ENCODE results near the gene INSC.

INSC gene

GRCh38 chr11:15144347-15144746 is 29.6 kb downstream of the INSC start:
- no peak for FAIRE-seq

DNA sequence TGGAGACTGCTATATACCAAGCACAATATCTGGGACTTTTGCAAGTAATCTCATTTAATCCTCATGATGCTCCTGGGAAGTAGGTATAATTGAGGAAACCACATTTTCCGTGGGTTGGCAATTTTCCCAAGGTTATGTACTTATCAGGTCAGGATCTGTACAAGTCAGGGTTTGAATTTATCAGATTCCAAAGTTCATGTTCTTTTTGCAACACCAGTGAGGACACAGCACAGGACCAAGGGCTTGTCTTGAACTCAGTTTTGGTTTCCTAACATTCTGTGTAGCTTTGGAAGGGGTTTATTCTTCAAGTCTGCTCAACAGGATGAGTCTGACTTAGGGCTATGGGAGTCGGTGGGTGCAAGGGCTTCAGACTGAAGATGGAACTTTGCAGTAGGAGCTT is 30.4 kb downstream of the INSC start:
- FAIRE-seq = no peak

More at GRCh38 chr11:15144347-15144746, 29.6 kb downstream of the INSC start:
- DNase-seq (ENCODE audit: extremely low spot score, insufficient read length, low read depth) = no peak

GRCh38 chr11:15145615-15146014 is 30.9 kb downstream of the INSC start:
- no peak for DNase-seq (ENCODE audit: extremely low spot score, insufficient read length, low read depth)
- no peak for FAIRE-seq

More for the DNA sequence above, 30.4 kb downstream of the INSC start:
- DNase-seq (ENCODE audit: extremely low spot score, insufficient read length, low read depth) = no peak

GRCh38 chr11:15146271-15147003 is 31.7 kb downstream of the INSC start:
- DNase-seq (ENCODE audit: extremely low spot score, insufficient read length, low read depth) (no peak), FAIRE-seq (no peak)

GRCh38 chr11:15148169-15148568 is 33.4 kb downstream of the INSC start:
- FAIRE-seq (no peak), DNase-seq (ENCODE audit: extremely low spot score, insufficient read length, low read depth) (no peak)

GRCh38 chr11:15149050-15149449 is 34.3 kb downstream of the INSC start:
- DNase-seq (ENCODE audit: extremely low spot score, insufficient read length, low read depth) (no peak), FAIRE-seq (no peak)

GRCh38 chr11:15150507-15150906 is 35.8 kb downstream of the INSC start:
- DNase-seq (ENCODE audit: extremely low spot score, insufficient read length, low read depth) (no peak), FAIRE-seq (no peak)

GRCh38 chr11:15153231-15153630 is 38.5 kb downstream of the INSC start:
- FAIRE-seq (no peak), DNase-seq (ENCODE audit: extremely low spot score, insufficient read length, low read depth) (no peak)

DNA sequence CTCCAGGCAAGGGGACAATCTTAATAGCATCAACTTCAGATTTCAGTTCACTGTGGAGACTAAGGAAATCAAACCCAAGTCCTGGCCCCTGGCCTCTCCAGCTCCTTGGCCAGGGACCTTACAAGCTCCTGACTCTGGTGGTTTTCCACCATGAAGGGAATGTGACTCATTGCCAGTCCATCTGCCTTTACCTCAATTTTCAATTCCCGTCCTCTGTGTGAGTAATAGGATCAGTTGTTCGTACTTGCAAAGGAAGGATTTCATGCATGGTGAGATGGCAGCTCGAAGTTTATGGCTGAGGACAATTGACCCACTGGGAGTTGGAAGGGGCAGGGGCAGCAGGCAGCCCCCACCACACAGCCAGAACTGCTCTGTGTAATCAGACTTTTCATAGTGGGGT is 42.5 kb downstream of the INSC start:
- FAIRE-seq (no peak), DNase-seq (ENCODE audit: extremely low spot score, insufficient read length, low read depth) (no peak)

DNA sequence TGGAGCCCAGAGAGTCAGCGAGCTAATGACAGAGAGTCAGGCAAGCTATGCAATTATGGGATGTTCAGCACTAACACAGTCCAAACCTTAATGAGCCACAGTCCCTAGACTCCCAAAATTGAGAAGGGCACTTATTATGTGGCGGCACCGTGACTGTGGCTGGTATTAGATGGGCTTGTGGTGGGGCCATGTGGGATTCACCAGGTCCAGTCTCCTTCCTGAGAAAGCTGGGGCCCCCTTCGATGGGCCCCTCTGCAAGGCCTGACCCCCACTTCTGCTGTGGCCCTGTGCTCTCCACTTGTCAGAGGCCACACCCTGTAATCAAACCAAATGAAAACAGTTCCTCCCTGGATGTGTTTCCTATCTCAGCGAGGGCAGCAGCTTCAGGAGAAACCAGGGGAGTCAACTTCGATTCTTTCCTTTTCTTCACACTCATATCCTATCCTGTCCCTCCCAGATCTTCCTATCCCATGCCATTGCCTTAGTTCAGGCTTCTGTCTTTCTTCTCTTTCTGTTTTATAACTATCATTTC is 42.9 kb downstream of the INSC start:
- DNase-seq (ENCODE audit: extremely low spot score, insufficient read length, low read depth) (no peak), FAIRE-seq (no peak)

DNA sequence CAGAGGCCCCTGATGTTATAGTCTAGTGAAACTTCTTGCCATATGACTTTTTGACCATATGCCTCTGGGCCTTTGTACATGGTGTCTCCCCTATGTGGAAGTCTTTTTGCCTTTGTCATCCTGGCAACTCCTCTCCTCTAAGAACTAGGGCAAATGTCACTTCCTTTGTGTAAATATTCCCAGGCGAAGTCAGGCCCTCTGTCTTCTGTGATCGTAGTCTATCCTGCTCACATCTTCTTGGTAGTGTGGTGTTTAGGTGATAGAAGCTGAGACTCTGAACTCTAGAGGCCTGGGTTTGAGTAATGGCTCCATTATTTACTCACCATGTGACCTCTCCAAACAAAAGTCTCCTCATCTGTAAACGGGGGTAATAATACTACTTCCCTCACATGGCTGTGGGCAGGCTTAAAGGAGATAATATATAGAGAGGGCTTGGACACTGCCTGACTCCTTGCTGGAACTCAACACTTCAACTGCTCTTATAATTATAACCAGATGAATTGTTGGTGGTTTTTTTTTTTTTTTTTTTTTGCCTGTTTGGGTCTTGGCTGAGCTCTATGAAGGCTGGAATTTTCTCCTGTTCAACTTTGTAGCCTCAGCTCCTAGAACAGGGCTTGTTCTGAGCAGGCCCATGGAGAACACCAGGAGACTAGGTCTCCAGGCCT is 43.8 kb downstream of the INSC start:
- FAIRE-seq (no peak), DNase-seq (ENCODE audit: extremely low spot score, insufficient read length, low read depth) (no peak)

- DNase-seq (ENCODE audit: extremely low spot score, insufficient read length, low read depth) = peak; percentile 4
- FAIRE-seq = peak; percentile 47
Observed at GRCh38 chr11:15159085-15159484, 44.4 kb downstream of the INSC start.

DNA sequence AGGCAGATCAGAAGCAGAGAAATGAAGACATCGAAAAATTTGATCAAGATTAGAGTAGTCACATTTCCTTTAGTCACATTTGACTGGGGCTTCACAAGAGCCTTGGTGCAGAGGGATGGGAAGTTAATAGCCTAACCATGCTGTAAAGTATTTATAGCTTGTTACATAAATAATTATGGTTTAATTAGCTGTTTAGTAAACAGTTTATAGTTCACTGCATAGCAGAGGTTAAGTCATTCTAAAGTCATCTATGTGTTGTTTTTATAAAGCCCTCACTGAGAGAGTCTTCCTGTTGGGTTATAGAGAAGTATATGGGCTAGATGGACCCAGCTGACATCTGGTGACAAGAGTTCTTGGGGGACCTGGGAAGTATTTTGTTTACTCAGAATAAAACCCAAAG is 47.1 kb downstream of the INSC start:
- FAIRE-seq (no peak), DNase-seq (ENCODE audit: extremely low spot score, insufficient read length, low read depth) (no peak)

DNA sequence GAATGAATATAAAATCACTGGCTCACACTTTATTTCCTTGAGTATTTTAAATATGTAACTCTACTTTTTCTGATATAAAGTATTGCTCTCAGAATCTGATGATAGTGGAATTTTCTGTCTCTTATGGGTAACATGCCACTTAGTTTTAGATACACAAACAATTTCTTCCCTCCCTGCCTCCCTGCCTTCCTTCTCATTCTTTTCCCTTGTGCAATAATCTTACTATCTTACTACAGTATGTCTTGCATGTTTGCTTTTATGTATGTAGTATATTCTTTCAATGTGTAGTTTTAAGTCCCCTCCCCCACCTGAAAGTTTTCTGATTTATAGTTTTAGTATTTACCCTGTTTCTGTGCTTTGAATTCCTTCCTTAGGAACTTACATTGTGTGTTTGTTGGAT is 48.4 kb downstream of the INSC start:
- no peak for FAIRE-seq
- DNase-seq (ENCODE audit: extremely low spot score, insufficient read length, low read depth) = no peak

- DNase-seq (ENCODE audit: extremely low spot score, insufficient read length, low read depth) (no peak), FAIRE-seq (no peak)
Observed at GRCh38 chr11:15166204-15166603, 51.5 kb downstream of the INSC start.

DNA sequence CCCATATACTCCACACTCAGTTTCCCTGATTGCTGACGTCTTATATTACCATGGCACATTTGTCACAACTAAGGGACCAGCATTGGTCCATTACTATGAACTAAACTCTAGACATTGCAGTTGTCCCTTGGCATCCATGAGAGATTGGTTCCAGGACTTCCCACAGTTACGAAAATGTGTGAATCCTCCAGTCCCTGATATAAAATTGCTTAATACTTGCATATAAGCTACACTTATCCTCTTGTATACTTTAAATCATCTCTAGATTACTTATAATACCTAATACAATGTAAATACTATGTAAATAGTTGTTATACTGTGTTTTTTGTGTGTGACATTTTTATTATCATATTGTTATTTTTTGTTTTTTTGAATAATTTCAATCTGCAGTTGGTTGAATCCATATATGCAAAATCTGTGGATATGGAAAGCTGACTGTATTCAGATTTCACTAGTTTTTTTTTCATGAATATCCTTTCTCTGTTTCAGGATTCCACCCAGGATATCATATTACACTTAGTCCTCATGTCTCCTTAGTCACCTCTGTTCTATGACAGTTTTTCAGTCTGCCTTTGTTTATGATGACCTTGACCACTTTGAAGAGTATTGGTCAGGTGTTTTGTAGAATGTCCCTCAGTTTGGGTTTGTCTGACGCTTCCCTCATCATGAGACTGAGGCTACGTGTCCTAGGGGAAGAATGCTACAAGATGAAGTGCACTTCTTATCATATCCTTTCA is 55.3 kb downstream of the INSC start:
- no peak for DNase-seq (ENCODE audit: extremely low spot score, insufficient read length, low read depth)
- FAIRE-seq = no peak

DNA sequence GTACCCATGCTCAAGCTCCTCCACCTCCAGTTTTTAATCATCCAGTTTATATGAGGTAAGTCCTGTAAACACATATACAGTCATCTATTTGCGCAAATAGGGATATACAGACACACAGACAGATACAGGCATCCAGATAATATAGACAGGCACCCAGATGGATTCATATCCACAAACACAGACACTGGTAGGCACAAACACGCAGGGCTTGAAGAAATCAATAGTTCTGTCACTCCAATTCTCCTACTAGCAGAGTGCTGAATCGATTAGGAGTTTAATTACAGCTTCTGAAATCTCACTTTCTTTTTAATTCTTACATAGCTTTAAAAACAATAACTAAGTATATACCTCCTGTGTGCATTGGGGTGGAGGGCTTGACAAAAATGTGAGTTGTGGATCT is 56.0 kb downstream of the INSC start:
- DNase-seq (ENCODE audit: extremely low spot score, insufficient read length, low read depth) = no peak
- no peak for FAIRE-seq

GRCh38 chr11:15171956-15172355 is 57.2 kb downstream of the INSC start:
- FAIRE-seq (no peak), DNase-seq (ENCODE audit: extremely low spot score, insufficient read length, low read depth) (no peak)

DNA sequence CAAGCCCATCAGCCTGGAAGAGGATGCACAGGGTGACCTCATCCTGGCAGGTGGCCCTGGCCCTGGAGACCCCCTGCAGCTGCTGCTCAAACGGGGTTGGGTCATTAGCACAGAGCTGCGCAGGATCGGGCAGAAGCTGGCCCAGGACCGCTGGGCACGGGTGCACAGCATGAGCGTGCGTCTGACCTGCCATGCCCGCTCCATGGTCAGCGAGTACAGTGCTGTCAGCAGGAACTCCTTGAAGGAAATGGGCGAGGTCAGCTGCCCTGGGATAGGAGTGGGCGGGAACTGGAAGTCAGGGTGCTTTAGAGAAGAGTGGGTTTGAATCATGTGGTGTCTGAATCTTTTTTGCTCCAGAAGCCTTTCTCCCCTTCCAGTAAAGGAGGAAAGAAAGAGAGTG is 61.1 kb downstream of the INSC start:
- no peak for DNase-seq (ENCODE audit: extremely low spot score, insufficient read length, low read depth)
- FAIRE-seq = no peak

GRCh38 chr11:15176646-15177163 is 62.0 kb downstream of the INSC start:
- FAIRE-seq = no peak
- no peak for DNase-seq (ENCODE audit: extremely low spot score, insufficient read length, low read depth)

DNA sequence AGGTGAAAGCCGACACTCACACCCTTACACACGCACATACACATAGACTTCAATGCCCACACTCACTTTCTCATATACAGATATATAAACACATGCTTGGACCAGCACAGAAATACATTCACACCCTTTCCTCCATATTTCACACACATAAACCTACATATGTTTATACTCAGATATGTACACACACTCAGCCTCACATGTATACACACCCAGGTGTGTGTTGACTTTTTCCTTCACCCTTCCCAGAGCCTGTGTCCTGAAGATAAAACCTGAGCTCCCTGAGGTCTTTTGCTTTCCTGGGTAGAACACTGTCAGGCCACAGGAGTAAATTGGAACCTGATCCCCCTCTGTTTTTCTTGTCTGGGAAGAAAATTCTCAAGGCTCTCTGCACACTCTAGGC is 62.8 kb downstream of the INSC start:
- DNase-seq (ENCODE audit: extremely low spot score, insufficient read length, low read depth) = no peak
- FAIRE-seq = no peak

Measured in GM18507 (cell line).